Measurements from ENCODE around the gene HLA-DRA. TPM values are rescaled to one million over a fixed set of nuclear protein-coding genes. Genes with fewer than 3 reads are reported as not detected.

HLA-DRA gene
- total and polyA plus RNA-seq, 2 experiments from 2014 or later, result 6.9 to 7.7 TPM

DNA sequence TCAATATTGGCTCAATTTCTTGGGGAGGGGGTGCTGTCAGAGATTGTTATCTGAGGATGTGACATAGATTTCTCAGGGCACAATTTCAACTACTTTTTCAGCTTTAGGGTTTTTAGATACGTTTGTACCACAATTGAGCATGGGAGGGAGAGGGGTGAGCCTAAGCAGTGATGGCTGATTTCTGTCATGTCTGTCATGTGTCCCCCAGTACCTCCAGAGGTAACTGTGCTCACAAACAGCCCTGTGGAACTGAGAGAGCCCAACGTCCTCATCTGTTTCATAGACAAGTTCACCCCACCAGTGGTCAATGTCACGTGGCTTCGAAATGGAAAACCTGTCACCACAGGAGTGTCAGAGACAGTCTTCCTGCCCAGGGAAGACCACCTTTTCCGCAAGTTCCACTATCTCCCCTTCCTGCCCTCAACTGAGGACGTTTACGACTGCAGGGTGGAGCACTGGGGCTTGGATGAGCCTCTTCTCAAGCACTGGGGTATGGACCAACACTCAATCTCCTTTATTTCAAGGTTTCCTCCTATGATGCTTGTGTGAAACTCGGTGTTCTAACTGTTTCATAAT, 3.4 kb downstream of the HLA-DRA start:
- Histone ChIP-seq H2AFZ (no peak overlapping the region), H3K27me3 (ENCODE audit: insufficient read depth) (no peaks in the 10 kb centered on the region), H3K4me2 (no peak overlapping the region), H3K4me1 (ENCODE audit: insufficient read depth) (no peaks in the 10 kb centered on the region), H4K20me1 (replicated peaks; ENCODE audit: insufficient read depth) (no peaks in the 10 kb centered on the region), H3F3A (replicated peaks; ENCODE audit: low read depth) (no peaks in the 10 kb centered on the region), H3K9me2 (ENCODE audit: insufficient read depth) (0 out of 2 replicates have a peak, but pooled peaks cover 8% of the 10 kb centered on the region), H3K79me2 (replicated peaks; ENCODE audit: insufficient read depth) (no peaks in the 10 kb centered on the region), H3K36me3 (ENCODE audit: insufficient read depth) (no peaks in the 10 kb centered on the region), H3K4me3 (no peak overlapping the region), H3K27ac (ENCODE audit: low read depth) (no peak overlapping the region)
- TF ChIP-seq NANOG (IDR thresholded peaks at IDR 0.05; ENCODE audit: borderline replicate concordance) (no peak), ZNF114 (CRISPR knock-in tag; IDR thresholded peaks at IDR 0.05) (no peak), REST (IDR thresholded peaks at IDR 0.05; ENCODE audit: unreplicated experiment) (no peak), CREB1 (CRISPR knock-in tag; IDR thresholded peaks at IDR 0.05; ENCODE audit: low read depth) (no peak), POLR2AphosphoS5 (IDR thresholded peaks at IDR 0.05; ENCODE audit: low read depth) (no peak), EZH2phosphoT487 (IDR thresholded peaks at IDR 0.05; ENCODE audit: unreplicated experiment) (no peak), ZNF331 (CRISPR knock-in tag; IDR thresholded peaks at IDR 0.05; ENCODE audit: low read depth) (no peak), JUNB (IDR thresholded peaks at IDR 0.05; ENCODE audit: unreplicated experiment) (no peak), STAT1 (IDR thresholded peaks at IDR 0.05; ENCODE audit: unreplicated experiment) (no peak), ZNF462 (CRISPR knock-in tag; IDR thresholded peaks at IDR 0.05) (no peak)
- TF ChIP-seq, protein P1, sequence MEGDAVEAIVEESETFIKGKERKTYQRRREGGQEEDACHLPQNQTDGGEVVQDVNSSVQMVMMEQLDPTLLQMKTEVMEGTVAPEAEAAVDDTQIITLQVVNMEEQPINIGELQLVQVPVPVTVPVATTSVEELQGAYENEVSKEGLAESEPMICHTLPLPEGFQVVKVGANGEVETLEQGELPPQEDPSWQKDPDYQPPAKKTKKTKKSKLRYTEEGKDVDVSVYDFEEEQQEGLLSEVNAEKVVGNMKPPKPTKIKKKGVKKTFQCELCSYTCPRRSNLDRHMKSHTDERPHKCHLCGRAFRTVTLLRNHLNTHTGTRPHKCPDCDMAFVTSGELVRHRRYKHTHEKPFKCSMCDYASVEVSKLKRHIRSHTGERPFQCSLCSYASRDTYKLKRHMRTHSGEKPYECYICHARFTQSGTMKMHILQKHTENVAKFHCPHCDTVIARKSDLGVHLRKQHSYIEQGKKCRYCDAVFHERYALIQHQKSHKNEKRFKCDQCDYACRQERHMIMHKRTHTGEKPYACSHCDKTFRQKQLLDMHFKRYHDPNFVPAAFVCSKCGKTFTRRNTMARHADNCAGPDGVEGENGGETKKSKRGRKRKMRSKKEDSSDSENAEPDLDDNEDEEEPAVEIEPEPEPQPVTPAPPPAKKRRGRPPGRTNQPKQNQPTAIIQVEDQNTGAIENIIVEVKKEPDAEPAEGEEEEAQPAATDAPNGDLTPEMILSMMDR (conservative IDR thresholded peaks at IDR 0.05; ENCODE audit: low read depth in 2 of 2), result no peak
- Mint-ChIP-seq H3K27me3 (ENCODE audit: insufficient read depth, low read depth, poor library complexity) (no peaks in the 10 kb centered on the region), H3K36me3 (ENCODE audit: low read depth) (no peaks in the 10 kb centered on the region), H3K27ac (no peak overlapping the region), H3K4me3 (no peak overlapping the region), H3K9me3 (no peaks in the 10 kb centered on the region), H3K4me1 (peaks cover 6% of the 10 kb centered on the region; the same call in 2 of the 3 replicates)
- no peak for ATAC-seq
- no peak for DNase-seq (ENCODE audit: low spot score)

Data from GM23338 (cell line).